T-helper 1 cell treated with Interleukin-12 subunit alpha and Interleukin-12 subunit beta and Interleukin-4 antibody, amounts not matched to agents 30 μg/mL and 1 μg/mL, for 36 hours (primary cell): ENCODE results near the gene S100A4.
"Not testable (repeated sequence)": the region's sequence is repeated elsewhere in the genome, so short reads cannot be mapped to it uniquely, and the experiment has no call there.

Source experiments
- H3K27ac Mint-ChIP-seq: one replicate; pipeline ENCODE4 v1.8.0; 2021; ENCODE audit warnings: mild to moderate bottlenecking, mixed read lengths
- H3K27me3 Mint-ChIP-seq: one replicate; pipeline ENCODE4 v1.8.0; 2021; ENCODE audit warnings: low read depth, mixed read lengths
- H3K36me3 Mint-ChIP-seq: one replicate; pipeline ENCODE4 v1.8.0; 2021; ENCODE audit warnings: low read depth, mixed read lengths
- H3K4me1 Mint-ChIP-seq: one replicate; pipeline ENCODE4 v1.8.0; 2021; ENCODE audit warnings: low read depth, mixed read lengths
- H3K4me3 Mint-ChIP-seq: one replicate; pipeline ENCODE4 v1.8.0; 2021; ENCODE audit warnings: mild to moderate bottlenecking, moderate library complexity, mixed read lengths
- H3K9me3 Mint-ChIP-seq: one replicate; pipeline ENCODE4 v1.8.0; 2021; ENCODE audit warnings: mixed read lengths

The S100A4 gene

DNA sequence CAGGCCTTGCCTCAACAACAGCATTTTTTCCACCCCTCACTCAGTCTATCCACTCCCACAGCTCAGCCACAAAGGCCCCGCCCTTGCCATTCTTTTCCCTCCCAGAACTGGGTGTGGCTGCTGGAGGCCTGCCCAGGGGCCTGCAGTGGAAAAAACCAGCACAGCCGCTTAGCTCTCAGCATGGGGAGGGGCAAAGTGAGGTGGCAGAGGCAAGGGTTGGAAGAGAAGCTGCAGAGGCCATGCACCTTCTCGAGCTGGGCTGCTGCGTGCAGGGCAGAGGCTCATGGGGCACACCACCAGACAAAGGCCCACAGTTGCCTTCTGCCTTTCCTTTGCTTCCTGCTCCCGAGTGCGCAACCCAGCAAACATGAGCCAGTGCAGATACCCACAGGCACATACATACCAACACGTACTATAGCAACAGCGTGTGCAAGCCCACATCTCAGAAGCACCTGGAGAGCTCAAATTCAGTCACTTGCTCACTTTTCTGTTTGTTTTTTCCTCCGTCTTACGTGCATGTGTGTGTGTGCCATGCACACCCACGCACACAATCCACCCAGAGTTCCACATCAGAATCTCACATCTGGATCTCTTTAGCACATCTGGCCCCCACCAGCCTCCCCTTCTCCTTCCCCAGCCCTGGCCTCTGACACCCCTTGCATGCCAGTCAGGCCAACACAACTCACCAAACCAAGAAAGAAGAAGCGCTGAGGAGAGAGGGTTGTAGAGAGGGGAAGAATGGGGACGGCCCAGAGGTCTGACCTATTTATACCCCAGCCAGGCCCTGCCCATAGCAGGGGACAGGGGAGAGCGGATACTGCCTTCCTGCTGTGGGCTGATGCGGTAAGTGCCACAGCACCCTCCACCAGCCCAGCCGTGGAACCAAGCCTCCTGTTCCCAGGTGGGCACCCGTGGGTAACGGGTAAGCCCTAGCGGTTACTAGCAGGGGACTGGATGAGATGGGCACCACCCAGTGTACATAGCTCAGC is at the start of gene S100A4:
TSS of gene S100A4 (minus strand) at position 740 of the 989 bp plus-strand sequence. CDS start 1,012 bp downstream, outside the sequence.
- H3K4me1 Mint-ChIP-seq = peaks cover 78% of the 10 kb centered on the region
- H3K9me3 Mint-ChIP-seq = no peaks in the 10 kb centered on the region
- peak within 1 kb of the TSS; percentile 93 for H3K4me3 Mint-ChIP-seq
- peaks cover 30% of the 10 kb centered on the region for H3K36me3 Mint-ChIP-seq
- peak within 1 kb of the TSS; percentile 96 for H3K27ac Mint-ChIP-seq
- no peaks in the 10 kb centered on the region for H3K27me3 Mint-ChIP-seq

DNA sequence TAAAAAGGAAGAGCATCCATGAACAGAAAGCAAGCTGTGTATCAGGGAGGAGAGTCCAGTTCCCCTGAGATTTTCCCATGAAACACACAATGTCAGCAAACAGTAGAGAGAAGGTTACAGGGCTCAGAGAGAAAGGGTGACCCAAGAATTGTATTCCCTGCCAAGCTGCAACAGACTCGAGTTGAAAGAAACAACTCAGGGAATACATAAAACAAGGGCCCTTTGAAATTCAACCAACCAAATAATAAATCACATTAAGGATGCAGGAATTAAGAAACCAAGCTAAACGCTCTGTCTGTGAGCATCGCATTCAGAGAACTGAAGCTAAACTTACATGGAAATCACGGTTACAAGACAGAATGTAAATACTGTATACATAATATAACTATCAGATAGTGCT is 47.1 kb upstream of the S100A4 start:
- Mint-ChIP-seq H3K4me1 (peaks cover 2% of the 10 kb centered on the region), H3K27ac (no peak overlapping the region), H3K4me3 (no peak overlapping the region), H3K27me3 (peaks cover 2% of the 10 kb centered on the region), H3K9me3 (no peaks in the 10 kb centered on the region), H3K36me3 (no peaks in the 10 kb centered on the region)

DNA sequence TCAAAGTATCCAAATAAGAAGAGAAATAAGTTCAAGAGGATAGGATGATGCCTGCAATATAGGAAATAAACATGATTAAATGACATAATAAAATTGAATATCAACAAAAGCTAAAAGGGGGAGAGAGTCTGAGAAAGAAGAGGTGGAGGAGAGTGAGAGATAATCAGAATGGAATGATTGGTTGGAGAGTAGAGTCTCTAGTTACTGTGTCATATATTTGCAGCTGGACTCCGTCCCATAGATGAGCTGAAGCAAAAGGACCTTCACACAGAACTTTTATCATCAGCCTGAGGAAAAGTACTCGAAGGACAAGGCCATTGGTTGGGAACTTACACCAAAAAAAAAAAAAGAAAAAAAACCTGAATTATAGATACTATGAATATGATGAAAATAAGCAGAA is 42.9 kb upstream of the S100A4 start:
- Mint-ChIP-seq H3K27me3 (peaks cover 23% of the 10 kb centered on the region), H3K27ac (no peak overlapping the region), H3K4me1 (no peaks in the 10 kb centered on the region), H3K4me3 (no peak overlapping the region), H3K36me3 (no peaks in the 10 kb centered on the region), H3K9me3 (no peaks in the 10 kb centered on the region)

DNA sequence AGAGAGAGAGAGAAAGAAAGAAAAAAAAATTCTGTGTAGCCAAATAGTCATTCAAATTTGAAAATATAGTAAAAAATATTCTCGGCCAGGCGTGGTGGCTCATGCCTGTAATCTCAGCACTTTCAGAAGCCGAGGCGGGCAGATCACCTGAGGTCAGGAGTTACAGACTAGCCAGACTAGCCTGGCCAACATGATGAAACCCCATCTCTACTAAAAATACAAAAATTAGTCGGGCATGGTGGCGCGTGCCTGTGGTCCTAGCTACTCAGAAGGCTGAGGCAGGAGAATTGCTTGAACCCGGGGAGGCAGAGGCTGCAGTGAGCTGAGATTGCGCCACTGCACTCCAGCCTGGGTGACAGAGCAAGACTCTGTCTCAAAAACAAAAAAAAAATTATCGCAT is 42.4 kb upstream of the S100A4 start:
- H3K9me3 Mint-ChIP-seq, H3K36me3 Mint-ChIP-seq, H3K27ac Mint-ChIP-seq, H3K4me1 Mint-ChIP-seq, H3K4me3 Mint-ChIP-seq: not testable (repeated sequence)
- H3K27me3 Mint-ChIP-seq = peaks cover 23% of the 10 kb centered on the region

DNA sequence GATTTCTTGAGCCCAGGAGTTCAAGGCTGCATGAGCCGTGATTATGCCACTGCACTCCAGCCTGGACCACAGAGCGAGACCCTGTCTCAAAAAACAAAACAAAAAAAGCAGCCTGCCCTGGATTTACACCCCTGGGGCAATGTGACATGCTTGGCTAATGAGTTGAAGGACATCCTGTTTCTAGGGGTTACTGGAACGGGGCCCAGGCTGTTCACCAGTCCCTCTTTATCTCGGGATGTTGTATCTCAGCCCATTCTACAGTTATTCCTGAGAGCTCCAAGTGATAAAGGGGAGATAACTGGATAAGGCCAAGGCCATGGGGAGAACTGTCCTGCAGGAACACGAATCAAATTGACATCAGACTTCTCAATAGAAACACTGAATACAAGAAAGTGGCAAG is 41.7 kb upstream of the S100A4 start:
- no peaks in the 10 kb centered on the region for H3K9me3 Mint-ChIP-seq
- H3K27me3 Mint-ChIP-seq = peaks cover 23% of the 10 kb centered on the region
- H3K27ac Mint-ChIP-seq = no peak overlapping the region
- no peaks in the 10 kb centered on the region for H3K36me3 Mint-ChIP-seq
- H3K4me1 Mint-ChIP-seq = no peaks in the 10 kb centered on the region
- H3K4me3 Mint-ChIP-seq = no peak overlapping the region

DNA sequence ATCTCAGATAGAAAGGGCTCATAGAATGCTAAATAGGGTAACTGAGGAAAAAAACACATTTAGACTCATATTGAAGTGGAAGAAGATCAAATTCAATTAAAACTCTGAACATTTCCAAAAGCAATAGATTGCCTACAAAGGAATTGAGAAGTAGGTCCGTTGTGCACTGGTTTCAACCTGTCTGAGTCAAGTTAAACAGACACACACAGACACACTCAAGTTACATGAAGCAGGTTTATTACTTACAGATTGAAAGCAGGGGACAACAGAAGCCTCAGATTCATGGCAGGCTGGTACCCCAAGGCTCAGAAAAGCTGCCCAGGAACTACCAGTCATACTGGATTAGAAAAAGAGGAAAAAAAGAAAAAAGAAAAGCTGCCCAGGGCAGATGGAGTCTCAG is 40.7 kb upstream of the S100A4 start:
- H3K27ac Mint-ChIP-seq = no peak overlapping the region
- H3K36me3 Mint-ChIP-seq = no peaks in the 10 kb centered on the region
- no peaks in the 10 kb centered on the region for H3K9me3 Mint-ChIP-seq
- H3K4me3 Mint-ChIP-seq = no peak overlapping the region
- H3K27me3 Mint-ChIP-seq = peaks cover 23% of the 10 kb centered on the region
- no peaks in the 10 kb centered on the region for H3K4me1 Mint-ChIP-seq

DNA sequence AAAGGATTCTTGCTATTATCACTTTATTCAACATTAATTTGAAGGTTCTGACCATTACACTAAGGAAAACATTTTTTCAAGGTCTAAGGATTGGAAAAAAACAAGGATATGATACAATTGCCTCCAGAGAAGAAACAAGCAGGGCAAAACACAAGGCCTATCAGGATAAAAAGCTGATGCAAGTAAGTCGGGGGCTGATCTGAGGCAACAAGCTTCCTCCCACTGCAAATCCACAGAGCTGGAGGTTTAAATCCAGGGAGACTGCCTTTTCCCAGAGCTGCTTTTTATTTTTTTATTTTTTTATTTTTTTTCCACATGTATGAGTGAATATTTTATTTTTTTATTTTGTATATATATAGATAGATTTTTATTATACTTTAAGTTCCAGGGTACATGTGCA is 39.4 kb upstream of the S100A4 start:
- H3K9me3 Mint-ChIP-seq = no peaks in the 10 kb centered on the region
- H3K27me3 Mint-ChIP-seq = peaks cover 23% of the 10 kb centered on the region
- H3K4me1 Mint-ChIP-seq = no peaks in the 10 kb centered on the region
- H3K4me3 Mint-ChIP-seq = no peak overlapping the region
- no peak overlapping the region for H3K27ac Mint-ChIP-seq
- no peaks in the 10 kb centered on the region for H3K36me3 Mint-ChIP-seq

DNA sequence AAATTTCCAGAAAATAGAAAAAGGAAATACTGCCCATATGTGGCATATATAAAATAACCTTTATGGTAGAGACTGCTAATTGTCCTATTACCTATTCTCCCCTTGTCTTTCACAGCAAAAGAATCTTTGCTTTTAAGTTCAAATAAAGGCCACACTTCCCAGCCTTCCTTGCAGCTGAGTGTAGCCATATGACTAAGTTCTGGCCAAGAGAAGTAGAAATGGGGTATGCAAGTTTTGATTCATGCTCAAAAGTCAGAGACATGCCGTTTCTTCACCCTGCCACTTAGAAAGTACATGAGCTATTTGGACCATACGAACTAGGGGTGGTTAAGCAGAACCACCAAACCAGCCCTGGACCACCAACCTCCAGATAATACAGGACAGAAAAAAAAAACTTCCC is 38.4 kb upstream of the S100A4 start:
- peaks cover 30% of the 10 kb centered on the region for H3K27me3 Mint-ChIP-seq
- H3K36me3 Mint-ChIP-seq = no peaks in the 10 kb centered on the region
- H3K27ac Mint-ChIP-seq = no peak overlapping the region
- no peak overlapping the region for H3K4me3 Mint-ChIP-seq
- no peaks in the 10 kb centered on the region for H3K4me1 Mint-ChIP-seq
- no peaks in the 10 kb centered on the region for H3K9me3 Mint-ChIP-seq

DNA sequence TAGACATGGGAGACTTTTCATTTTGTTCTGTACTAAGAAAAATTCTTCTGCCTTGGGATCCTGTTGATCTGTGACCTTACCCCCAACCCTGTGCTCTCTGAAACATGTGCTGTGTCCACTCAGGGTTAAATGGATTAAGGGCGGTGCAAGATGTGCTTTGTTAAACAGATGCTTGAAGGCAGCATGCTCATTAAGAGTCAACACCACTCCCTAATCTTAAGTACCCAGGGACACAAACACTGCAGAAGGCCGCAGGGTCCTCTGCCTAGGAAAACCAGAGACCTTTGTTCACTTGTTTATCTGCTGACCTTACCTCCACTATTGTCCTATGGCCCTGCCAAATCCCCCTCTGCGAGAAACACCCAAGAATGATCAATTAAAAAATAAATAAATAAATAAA is 37.9 kb upstream of the S100A4 start:
- H3K9me3 Mint-ChIP-seq, H3K4me3 Mint-ChIP-seq, H3K27ac Mint-ChIP-seq, H3K36me3 Mint-ChIP-seq, H3K4me1 Mint-ChIP-seq: not testable (repeated sequence)
- peaks cover 35% of the 10 kb centered on the region for H3K27me3 Mint-ChIP-seq

DNA sequence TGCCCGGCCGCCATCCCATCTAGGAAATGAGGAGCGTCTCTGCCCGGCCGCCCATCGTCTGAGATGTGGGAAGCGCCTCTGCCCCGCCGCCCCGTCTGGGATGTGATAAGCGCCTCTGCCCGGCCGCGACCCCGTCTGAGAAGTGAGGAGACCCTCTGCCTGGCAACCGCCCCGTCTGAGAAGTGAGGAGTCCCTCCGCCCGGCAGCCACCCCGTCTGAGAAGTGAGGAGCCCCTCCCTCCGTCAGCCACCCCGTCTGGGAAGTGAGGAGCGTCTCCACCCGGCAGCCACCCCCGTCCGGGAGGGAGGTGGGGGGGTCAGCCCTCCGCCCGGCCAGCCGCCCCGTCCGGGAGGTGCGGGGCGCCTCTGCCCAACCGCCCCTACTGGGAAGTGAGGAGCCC is 37.2 kb upstream of the S100A4 start:
- peaks cover 40% of the 10 kb centered on the region for H3K27me3 Mint-ChIP-seq
- not testable (repeated sequence) for H3K4me3 Mint-ChIP-seq, H3K36me3 Mint-ChIP-seq, H3K9me3 Mint-ChIP-seq, H3K4me1 Mint-ChIP-seq, H3K27ac Mint-ChIP-seq

DNA sequence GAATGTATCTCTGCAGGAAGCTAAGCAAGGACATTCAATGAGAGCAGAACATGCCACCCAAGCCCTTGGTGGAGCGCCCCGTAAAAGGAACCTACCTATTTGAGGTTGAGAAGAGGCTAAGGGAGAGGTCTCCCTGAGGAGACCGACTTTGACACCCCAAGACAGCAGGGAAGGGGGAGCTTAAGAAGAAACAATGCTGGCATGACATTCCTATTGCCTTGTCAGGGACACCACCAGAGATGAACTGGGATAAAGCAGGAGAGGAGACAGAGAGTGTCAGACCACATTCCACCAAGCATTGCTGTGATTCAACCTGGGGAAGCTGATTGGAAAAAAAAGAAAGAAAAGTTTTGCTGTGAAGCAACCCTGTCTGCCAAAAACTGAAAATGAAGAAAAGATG is 33.3 kb upstream of the S100A4 start:
- Mint-ChIP-seq H3K27me3 (peaks cover 32% of the 10 kb centered on the region), H3K9me3 (no peaks in the 10 kb centered on the region), H3K4me1 (no peaks in the 10 kb centered on the region), H3K4me3 (no peak overlapping the region), H3K27ac (no peak overlapping the region), H3K36me3 (no peaks in the 10 kb centered on the region)

DNA sequence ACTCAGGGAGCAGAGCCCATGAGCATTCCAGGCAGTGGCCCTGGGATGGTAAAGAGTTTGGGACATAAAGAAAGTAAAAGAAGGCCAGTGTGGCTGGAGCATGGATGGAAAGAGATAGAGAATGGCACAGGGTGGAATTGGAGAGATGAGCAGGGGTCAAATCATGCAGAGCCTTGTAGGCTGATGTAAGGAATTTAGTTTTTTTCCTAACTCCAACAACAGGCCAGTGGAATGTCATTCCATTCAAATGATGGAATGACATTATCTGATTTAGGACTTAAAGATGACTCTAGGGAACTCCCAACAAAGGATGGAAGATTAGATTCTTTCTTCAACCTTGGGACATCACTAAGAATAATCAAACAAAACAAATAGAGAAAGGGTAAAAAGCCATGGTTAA is 32.9 kb upstream of the S100A4 start:
- H3K27ac Mint-ChIP-seq = no peak overlapping the region
- no peaks in the 10 kb centered on the region for H3K36me3 Mint-ChIP-seq
- H3K4me1 Mint-ChIP-seq = no peaks in the 10 kb centered on the region
- no peak overlapping the region for H3K4me3 Mint-ChIP-seq
- H3K9me3 Mint-ChIP-seq = no peaks in the 10 kb centered on the region
- peaks cover 32% of the 10 kb centered on the region for H3K27me3 Mint-ChIP-seq

DNA sequence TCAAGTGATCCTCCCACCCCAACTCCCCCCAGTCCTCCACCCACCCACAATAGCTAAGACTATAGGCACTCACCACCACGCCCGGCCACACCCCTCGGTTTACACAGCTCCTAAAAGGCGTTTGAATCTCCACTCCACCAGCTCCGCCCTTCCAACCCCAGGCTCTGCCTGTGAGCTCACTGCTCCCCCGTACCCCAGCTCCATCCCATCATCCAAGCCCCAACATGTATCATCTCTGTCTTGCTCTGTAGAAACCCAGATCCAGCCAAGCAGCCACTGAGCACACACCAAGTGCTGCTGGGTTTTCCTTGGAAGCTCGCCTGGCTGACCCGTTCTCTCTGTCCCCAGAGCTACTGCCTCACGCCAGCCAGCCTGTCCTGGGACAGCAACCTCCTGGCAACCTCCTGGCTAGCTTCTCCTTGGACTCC is 32.0 kb upstream of the S100A4 start:
- no peak overlapping the region for H3K27ac Mint-ChIP-seq
- no peak overlapping the region for H3K4me3 Mint-ChIP-seq
- H3K27me3 Mint-ChIP-seq = peaks cover 32% of the 10 kb centered on the region
- H3K9me3 Mint-ChIP-seq = no peaks in the 10 kb centered on the region
- H3K36me3 Mint-ChIP-seq = no peaks in the 10 kb centered on the region
- peaks cover 7% of the 10 kb centered on the region for H3K4me1 Mint-ChIP-seq

DNA sequence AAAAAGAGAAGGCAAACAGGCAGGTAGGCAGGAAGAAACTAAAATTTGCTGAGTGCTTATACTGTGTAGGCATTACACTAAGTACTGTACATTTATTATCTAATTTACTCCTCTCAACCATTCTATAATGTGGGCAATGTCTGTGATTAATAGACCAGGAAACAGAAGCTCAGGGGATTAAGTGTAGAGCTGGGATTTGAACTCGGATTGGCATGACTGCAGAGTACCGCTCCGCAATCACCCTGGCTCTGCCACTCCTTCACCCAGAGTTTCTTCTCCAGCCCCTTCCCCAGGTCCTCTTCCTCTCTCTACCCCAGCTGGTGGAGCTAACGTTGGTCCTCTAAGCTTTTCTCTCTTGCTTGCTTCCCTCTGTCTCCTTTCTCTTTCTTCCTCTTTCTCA is 31.5 kb upstream of the S100A4 start:
- Mint-ChIP-seq H3K4me1 (peaks cover 11% of the 10 kb centered on the region), H3K27ac (no peak overlapping the region), H3K4me3 (no peak overlapping the region), H3K9me3 (no peaks in the 10 kb centered on the region), H3K27me3 (peaks cover 32% of the 10 kb centered on the region), H3K36me3 (no peaks in the 10 kb centered on the region)

DNA sequence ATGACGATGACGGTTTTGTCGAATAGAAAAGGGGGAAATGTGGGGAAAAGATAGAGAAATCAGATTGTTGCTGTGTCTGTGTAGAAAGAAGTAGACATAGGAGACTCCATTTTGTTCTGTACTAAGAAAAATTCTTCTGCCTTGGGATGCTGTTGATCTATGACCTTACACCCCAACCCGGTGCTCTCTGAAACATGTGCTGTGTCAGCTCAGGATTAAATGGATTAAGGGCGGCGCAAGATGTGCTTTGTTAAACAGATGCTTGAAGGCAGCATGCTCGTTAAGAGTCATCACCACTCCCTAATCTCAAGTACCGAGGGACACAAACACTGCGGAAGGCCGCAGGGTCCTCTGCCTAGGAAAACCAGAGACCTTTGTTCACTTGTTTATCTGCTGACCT is 29.9 kb upstream of the S100A4 start:
- not testable (repeated sequence) for H3K27ac Mint-ChIP-seq, H3K9me3 Mint-ChIP-seq, H3K4me3 Mint-ChIP-seq, H3K36me3 Mint-ChIP-seq
- Mint-ChIP-seq H3K4me1 (peaks cover 13% of the 10 kb centered on the region), H3K27me3 (peaks cover 36% of the 10 kb centered on the region)
